Lung (tissue), 12 donors: ENCODE results near the gene ZMYND19. TPM values are rescaled to one million over a fixed set of nuclear protein-coding genes. Genes with fewer than 3 reads are reported as not detected.

Source experiments
- ATAC-seq: fragments of 200-7000 bp; cut with Tn5 transposase; one replicate; pipeline ENCODE4 v1.9.1; 2020; ENCODE audit warnings: moderate number of reproducible peaks; ENCODE audit not compliant: insufficient read depth, low FRiP score
- DNase-seq, 3 donors: peaks; one replicate each; pipeline ENCODE4 v3.0.0-alpha.2; 2013 to 2017
- H3K27ac ChIP-seq, 2 donors: one replicate each; pipeline ENCODE4 v1.5.1; 2013; ENCODE audit warnings: mild to moderate bottlenecking in 2 of 2, moderate library complexity in 2 of 2, control low read depth in 1 of 2, inconsistent platforms in 1 of 2, low read depth in 1 of 2, low read length in 1 of 2
- H3K27me3 ChIP-seq, 3 donors: one replicate each; pipeline ENCODE4 v1.5.1; 2013; ENCODE audit warnings: low read length in 2 of 3; ENCODE audit not compliant: control insufficient read depth in 3 of 3, insufficient read depth in 3 of 3
- H3K36me3 ChIP-seq, 4 donors: one replicate each; pipeline ENCODE4 v1.5.1; 2013; ENCODE audit warnings: low read length in 4 of 4, mild to moderate bottlenecking in 1 of 4, moderate library complexity in 1 of 4; ENCODE audit not compliant: control insufficient read depth in 4 of 4, insufficient read depth in 4 of 4
- H3K4me1 ChIP-seq, 5 donors: one replicate each; pipeline ENCODE4 v1.5.1; 2013; ENCODE audit warnings: low read length in 5 of 5, mild to moderate bottlenecking in 2 of 5, moderate library complexity in 1 of 5; ENCODE audit not compliant: control insufficient read depth in 5 of 5, insufficient read depth in 5 of 5
- H3K4me3 ChIP-seq: one replicate; pipeline ENCODE4 v1.5.1; 2013; ENCODE audit warnings: mild to moderate bottlenecking, control low read depth, moderate library complexity
- H3K9ac ChIP-seq, 2 donors: one replicate each; pipeline ENCODE4 v1.5.1; 2013; ENCODE audit warnings: low read length in 2 of 2, control low read depth in 1 of 2; ENCODE audit not compliant: insufficient read depth in 1 of 2
- H3K9me3 ChIP-seq, 4 donors: one replicate each; pipeline ENCODE4 v1.5.1; 2013; ENCODE audit warnings: low read length in 3 of 4, mild to moderate bottlenecking in 1 of 4, moderate library complexity in 1 of 4; ENCODE audit not compliant: control insufficient read depth in 4 of 4, insufficient read depth in 3 of 4
- WGBS, 2 donors: extraction: QIAGEN DNeasy Blood & Tissue Kit; methylation state at CpG; one replicate each; pipeline ENCODE4 v1.1.7; 2013; 5-methylcytosine and 5-hydroxymethylcytosine counted together
- polyA plus RNA-seq, 2 donors: library from polyadenylated mRNA; stranded (reverse); fragments of 200-250 nt; gene quantifications; one replicate each; pipeline ENCODE4 v1.2.1, GENCODE V29; 2013
- total RNA-seq, 2 donors: library from RNA; depleted of rRNA in 1 of 2; stranded (reverse); fragments of >200 nt in 1 of 2; gene quantifications; one replicate each; pipeline ENCODE4 v1.2.1, GENCODE V29; 2014 to 2021
- TF ChIP-seq, protein P1 (sequence below): IDR thresholded peaks from 2 replicates; pipeline ENCODE4 v1.5.1; 2012; ENCODE audit warnings: mild to moderate bottlenecking; ENCODE audit errors: control extremely low read depth, extremely low read depth
- donor health status: control.
- donor health status: control.
- donor health status: Bipolar disorder and iron deficiency.
- donor health status: healthy.
- donor health status: DM: yes; HTN: yes; CAD: no.

ZMYND19 gene
- total and polyA plus RNA-seq, 4 donors: 11.4 to 29.1 (median 20.5) TPM

- Histone ChIP-seq H3K36me3 (peaks cover 0 to 27% (median 4%) of the 10 kb centered on the region in 4 donors), H3K4me1 (peaks cover 4 to 28% (median 7%) of the 10 kb centered on the region in 5 donors), H3K9ac (no peak overlapping the region), H3K27me3 (no peaks in the 10 kb centered on the region), H3K4me3 (no peak overlapping the region), H3K9me3 (no peaks in the 10 kb centered on the region), H3K27ac (peak overlapping the region in 1 of 2 donors; percentile 89)
- ATAC-seq (no peak), DNase-seq (no peak)
- WGBS, 2 donors: 65 to 86% methylated on average over 8 of the region's 8 CpGs
- TF ChIP-seq, protein P1, sequence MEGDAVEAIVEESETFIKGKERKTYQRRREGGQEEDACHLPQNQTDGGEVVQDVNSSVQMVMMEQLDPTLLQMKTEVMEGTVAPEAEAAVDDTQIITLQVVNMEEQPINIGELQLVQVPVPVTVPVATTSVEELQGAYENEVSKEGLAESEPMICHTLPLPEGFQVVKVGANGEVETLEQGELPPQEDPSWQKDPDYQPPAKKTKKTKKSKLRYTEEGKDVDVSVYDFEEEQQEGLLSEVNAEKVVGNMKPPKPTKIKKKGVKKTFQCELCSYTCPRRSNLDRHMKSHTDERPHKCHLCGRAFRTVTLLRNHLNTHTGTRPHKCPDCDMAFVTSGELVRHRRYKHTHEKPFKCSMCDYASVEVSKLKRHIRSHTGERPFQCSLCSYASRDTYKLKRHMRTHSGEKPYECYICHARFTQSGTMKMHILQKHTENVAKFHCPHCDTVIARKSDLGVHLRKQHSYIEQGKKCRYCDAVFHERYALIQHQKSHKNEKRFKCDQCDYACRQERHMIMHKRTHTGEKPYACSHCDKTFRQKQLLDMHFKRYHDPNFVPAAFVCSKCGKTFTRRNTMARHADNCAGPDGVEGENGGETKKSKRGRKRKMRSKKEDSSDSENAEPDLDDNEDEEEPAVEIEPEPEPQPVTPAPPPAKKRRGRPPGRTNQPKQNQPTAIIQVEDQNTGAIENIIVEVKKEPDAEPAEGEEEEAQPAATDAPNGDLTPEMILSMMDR: no peak
Observed at GRCh38 chr9:137612741-137613142, 22.4 kb upstream of the ZMYND19 start.

- H3K27me3 ChIP-seq: no peaks in the 10 kb centered on the region
- peaks cover 0 to 27% (median 3%) of the 10 kb centered on the region in 4 donors for H3K36me3 ChIP-seq
- H3K4me3 ChIP-seq: no peak overlapping the region
- peaks cover 4 to 35% (median 9%) of the 10 kb centered on the region in 5 donors for H3K4me1 ChIP-seq
- ATAC-seq (peak; percentile 83), DNase-seq (peak; percentile 53 to 62 (median 57))
- TF ChIP-seq, protein P1: no peak
- peak overlapping the region in 1 of 2 donors; percentile 89 for H3K27ac ChIP-seq
- no peaks in the 10 kb centered on the region for H3K9me3 ChIP-seq
- 30 to 40% methylated on average over 21 of the region's 21 CpGs for WGBS, 2 donors
- no peak overlapping the region for H3K9ac ChIP-seq
Observed at GRCh38 chr9:137611623-137612609, 21.6 kb upstream of the ZMYND19 start.

- DNase-seq: no peak
- peaks cover 0 to 4% (median 0%) of the 10 kb centered on the region in 3 donors for H3K27me3 ChIP-seq
- peaks cover 8 to 42% (median 17%) of the 10 kb centered on the region in 5 donors for H3K4me1 ChIP-seq
- H3K27ac ChIP-seq: peak overlapping the region in 1 of 2 donors; percentile 89
- H3K9me3 ChIP-seq: no peaks in the 10 kb centered on the region
- H3K9ac ChIP-seq: no peak overlapping the region
- no peak overlapping the region for H3K4me3 ChIP-seq
- H3K36me3 ChIP-seq: peaks cover 0 to 25% (median 3%) of the 10 kb centered on the region in 4 donors
- ATAC-seq: no peak
- TF ChIP-seq, protein P1: no peak
- 85 to 88% methylated on average over 6 of the region's 6 CpGs for WGBS, 2 donors
Observed at GRCh38 chr9:137610944-137611343, 20.6 kb upstream of the ZMYND19 start.
